Naive thymus-derived CD4-positive, alpha-beta T cell (primary cell): ENCODE measurements around the gene UBL4B. TPM values are rescaled to one million over a fixed set of nuclear protein-coding genes. Genes with fewer than 3 reads are reported as not detected.
A peak's percentile ranks its signal among the peaks of the same experiment; 100 is the strongest.

Experiments used
- ATAC-seq: fragments of 150-1000 bp; cut with Tn5 transposase; 2 replicates; pipeline ENCODE4 v1.10.0; 2021; ENCODE audit warnings: mild to moderate bottlenecking, moderate library complexity
- CTCF ChIA-PET: fragments of 350-600 bp; sonication (Branson Sonifier 250); formaldehyde crosslinking; loops from one replicate; lab custom pipeline; 2021; ENCODE audit warnings: antibody characterized with exemption; lab: Charles Lee
- POLR2A ChIA-PET: fragments of 350-600 bp; sonication (Branson Sonifier 250); formaldehyde crosslinking; loops from one replicate; lab custom pipeline; 2021; ENCODE audit warnings: antibody characterized with exemption, inconsistent platforms; lab: Charles Lee
- DNase-seq, 9 donors: peaks; one replicate each; pipeline versions ENCODE4 v3.0.0 to v3.0.0-alpha.2; 2020 to 2022; ENCODE audit warnings: mixed read lengths in 1 of 9
- H3K27ac ChIP-seq: one replicate; pipeline ENCODE4 v1.7.0; 2013; ENCODE audit warnings: mild to moderate bottlenecking, low read depth, low read length, moderate library complexity
- H3K27me3 ChIP-seq, 2 donors: one replicate each; pipeline ENCODE4 v1.7.0; 2013; ENCODE audit warnings: low read length in 2 of 2, mild to moderate bottlenecking in 2 of 2, moderate library complexity in 2 of 2; ENCODE audit not compliant: control insufficient read depth in 2 of 2, insufficient read depth in 2 of 2
- H3K36me3 ChIP-seq, 3 experiments: 1 replicate in 2 of 3; 2 replicates in 1 of 3; pipeline ENCODE4 v1.7.0; 2013; ENCODE audit warnings: low read length in 3 of 3, mild to moderate bottlenecking in 3 of 3, moderate library complexity in 1 of 3; ENCODE audit not compliant: insufficient read depth in 3 of 3, control insufficient read depth in 2 of 3
- H3K4me1 ChIP-seq, 2 donors: one replicate each; pipeline ENCODE4 v1.7.0; 2013; ENCODE audit warnings: low read length in 2 of 2, mild to moderate bottlenecking in 2 of 2, moderate library complexity in 1 of 2; ENCODE audit not compliant: control insufficient read depth in 2 of 2, insufficient read depth in 2 of 2
- H3K4me3 ChIP-seq: 2 replicates; pipeline ENCODE4 v1.7.0; 2013; ENCODE audit warnings: mild to moderate bottlenecking, low read length
- H3K9me3 ChIP-seq, 3 experiments: 1 replicate in 2 of 3; 2 replicates in 1 of 3; pipeline ENCODE4 v1.7.0; 2013; ENCODE audit warnings: low read length in 3 of 3; ENCODE audit not compliant: control insufficient read depth in 2 of 3
- H3K27ac Mint-ChIP-seq, 9 donors: one replicate each; pipeline ENCODE4 v1.8.0; 2020 to 2022; ENCODE audit warnings: mixed read lengths in 9 of 9, mild to moderate bottlenecking in 8 of 9, moderate library complexity in 5 of 9, inconsistent platforms in 2 of 9
- H3K27me3 Mint-ChIP-seq, 5 donors: one replicate each; pipeline ENCODE4 v1.8.0; 2021 to 2022; ENCODE audit warnings: mixed read lengths in 5 of 5, mild to moderate bottlenecking in 1 of 5
- H3K36me3 Mint-ChIP-seq, 5 donors: one replicate each; pipeline ENCODE4 v1.8.0; 2020 to 2022; ENCODE audit warnings: mixed read lengths in 5 of 5, mild to moderate bottlenecking in 3 of 5, inconsistent platforms in 1 of 5
- H3K4me1 Mint-ChIP-seq, 7 donors: one replicate each; pipeline ENCODE4 v1.8.0; 2020 to 2022; ENCODE audit warnings: mixed read lengths in 7 of 7, mild to moderate bottlenecking in 3 of 7, inconsistent platforms in 1 of 7
- H3K4me3 Mint-ChIP-seq, 10 donors: one replicate each; pipeline ENCODE4 v1.8.0; 2020 to 2022; ENCODE audit warnings: mild to moderate bottlenecking in 10 of 10, mixed read lengths in 10 of 10, moderate library complexity in 6 of 10, inconsistent platforms in 2 of 10
- H3K9me3 Mint-ChIP-seq, 11 donors: one replicate each; pipeline ENCODE4 v1.8.0; 2020 to 2022; ENCODE audit warnings: mixed read lengths in 11 of 11, mild to moderate bottlenecking in 4 of 11, inconsistent platforms in 1 of 11, moderate library complexity in 1 of 11
- intact Hi-C, 2 donors: fragments of 100-400 bp; cut with micrococcal nuclease; formaldehyde crosslinking; loops; one replicate each; pipeline ENCODE4 v1.15.1; 2023
- polyA plus RNA-seq, 2 donors: library from polyadenylated mRNA; unstranded; fragments of 300-500 nt; fragmentation: Illumina TruSeq; gene quantifications; one replicate each; pipeline ENCODE4 v1.2.3, GENCODE V29; 2021
- total RNA-seq, 6 experiments: library from RNA in 5 of 6; stranded (reverse) in 5 of 6; gene quantifications; 1 replicate in 5 of 6; 2 replicates in 1 of 6; pipeline ENCODE4 v1.2.3 and lab custom pipeline; 2021 to 2026

UBL4B gene
- not detected for total RNA-seq
- polyA plus RNA-seq: not detected
- total RNA-seq (lab: John Stamatoyannopoulos, UW): not detected

GRCh38 chr1:110112143-110112542 lies at the start of gene UBL4B:
Gene UBL4B, plus strand, starts transcription at chr1:110112443. Its CDS starts 92 bp downstream, at chr1:110112535.
- intact Hi-C loops: no loop called here
- ATAC-seq (no peak), DNase-seq (no peak)
- no peak within 1 kb of the TSS for H3K4me3 Mint-ChIP-seq
- Histone ChIP-seq H3K36me3 (no peaks in the 10 kb centered on the region), H3K27ac (no peak within 1 kb of the TSS), H3K4me3 (no peak within 1 kb of the TSS), H3K9me3 (no peaks in the 10 kb centered on the region), H3K27me3 (no peaks in the 10 kb centered on the region), H3K4me1 (no peaks in the 10 kb centered on the region)
- peaks cover 6 to 35% (median 16%) of the 10 kb centered on the region in 5 donors for H3K27me3 Mint-ChIP-seq
- no peaks in the 10 kb centered on the region for H3K9me3 Mint-ChIP-seq
- CTCF ChIA-PET: interaction anchor here (1.1 kb wide), 1 partner anchor 16 kb away, joined by 3 read pairs; no protein-coding TSS in a partner anchor
- POLR2A ChIA-PET: no interaction called here
- no peaks in the 10 kb centered on the region for H3K36me3 Mint-ChIP-seq
- H3K27ac Mint-ChIP-seq: no peak within 1 kb of the TSS
- H3K4me1 Mint-ChIP-seq: peaks cover 0 to 6% (median 0%) of the 10 kb centered on the region in 7 donors

- H3K4me1 Mint-ChIP-seq: peaks cover 0 to 6% (median 0%) of the 10 kb centered on the region in 7 donors
- no peak overlapping the region for H3K4me3 ChIP-seq
- no peak overlapping the region for H3K27ac ChIP-seq
- ChIA-PET CTCF (interaction anchor here (2.0 kb wide), 1 partner anchor 8 kb away, joined by 5 read pairs; no protein-coding TSS in a partner anchor), POLR2A (interaction anchor here (1.0 kb wide), 1 partner anchor 28 kb away, joined by 4 read pairs; the partner anchor contains the start of gene STRIP1)
- H3K27me3 Mint-ChIP-seq: peaks cover 11 to 21% (median 15%) of the 10 kb centered on the region in 5 donors
- H3K36me3 Mint-ChIP-seq: peaks cover 0 to 10% (median 4%) of the 10 kb centered on the region in 5 donors
- no peak overlapping the region for H3K27ac Mint-ChIP-seq
- ATAC-seq: no peak
- H3K4me3 Mint-ChIP-seq: no peak overlapping the region
- H3K27me3 ChIP-seq: peaks cover 0 to 8% of the 10 kb centered on the region in 2 donors
- H3K9me3 Mint-ChIP-seq: no peaks in the 10 kb centered on the region
- no peaks in the 10 kb centered on the region for H3K9me3 ChIP-seq
- peaks cover 0 to 18% (median 6%) of the 10 kb centered on the region in 3 experiments for H3K36me3 ChIP-seq
- no peak for DNase-seq
- no peaks in the 10 kb centered on the region for H3K4me1 ChIP-seq
- intact Hi-C loops: no loop called here
These were observed 49.6 kb upstream of the UBL4B start for GRCh38 chr1:110062612-110063011.

GRCh38 chr1:110063781-110064180 lies 48.5 kb upstream of the UBL4B start:
- peaks cover 18 to 33% (median 25%) of the 10 kb centered on the region in 5 donors for H3K27me3 Mint-ChIP-seq
- H3K9me3 Mint-ChIP-seq: peaks cover 0 to 4% (median 0%) of the 10 kb centered on the region in 11 donors
- Histone ChIP-seq H3K36me3 (peaks cover 0 to 7% (median 2%) of the 10 kb centered on the region in 3 experiments), H3K27ac (no peak overlapping the region), H3K4me1 (peaks cover 0 to 7% of the 10 kb centered on the region in 2 donors), H3K27me3 (peaks cover 0 to 15% of the 10 kb centered on the region in 2 donors), H3K4me3 (no peak overlapping the region), H3K9me3 (no peaks in the 10 kb centered on the region)
- H3K4me3 Mint-ChIP-seq: no peak overlapping the region
- ATAC-seq (no peak), DNase-seq (no peak)
- H3K27ac Mint-ChIP-seq: peak overlapping the region in 1 of 9 donors; percentile 75
- ChIA-PET CTCF (interaction anchor here (2.0 kb wide), 1 partner anchor 9 kb away, joined by 5 read pairs; no protein-coding TSS in a partner anchor), POLR2A (no interaction called here)
- intact Hi-C loops: no loop called here
- H3K4me1 Mint-ChIP-seq: peaks cover 6 to 12% (median 6%) of the 10 kb centered on the region in 7 donors
- peaks cover 0 to 9% (median 4%) of the 10 kb centered on the region in 5 donors for H3K36me3 Mint-ChIP-seq

GRCh38 chr1:110064576-110065337 lies 47.5 kb upstream of the UBL4B start:
- ATAC-seq: no peak
- intact Hi-C loops: no loop called here
- Histone ChIP-seq H3K36me3 (peaks cover 0 to 5% (median 0%) of the 10 kb centered on the region in 3 experiments), H3K27ac (no peak overlapping the region), H3K9me3 (no peaks in the 10 kb centered on the region), H3K27me3 (peaks cover 2 to 15% of the 10 kb centered on the region in 2 donors), H3K4me1 (peaks cover 0 to 16% of the 10 kb centered on the region in 2 donors), H3K4me3 (no peak overlapping the region)
- H3K27me3 Mint-ChIP-seq: peaks cover 18 to 43% (median 25%) of the 10 kb centered on the region in 5 donors
- POLR2A ChIA-PET: no interaction called here
- peaks cover 0 to 4% (median 0%) of the 10 kb centered on the region in 11 donors for H3K9me3 Mint-ChIP-seq
- H3K4me3 Mint-ChIP-seq: no peak overlapping the region
- DNase-seq: no peak
- H3K4me1 Mint-ChIP-seq: peaks cover 6 to 16% (median 8%) of the 10 kb centered on the region in 7 donors
- peaks cover 0 to 9% (median 4%) of the 10 kb centered on the region in 5 donors for H3K36me3 Mint-ChIP-seq
- CTCF ChIA-PET: no interaction called here
- no peak overlapping the region for H3K27ac Mint-ChIP-seq

GRCh38 chr1:110065841-110066240 lies 46.4 kb upstream of the UBL4B start:
- Mint-ChIP-seq H3K4me3 (no peak overlapping the region), H3K36me3 (peaks cover 0 to 6% (median 3%) of the 10 kb centered on the region in 5 donors), H3K27me3 (peaks cover 19 to 48% (median 29%) of the 10 kb centered on the region in 5 donors), H3K9me3 (peaks cover 0 to 4% (median 0%) of the 10 kb centered on the region in 11 donors), H3K4me1 (peaks cover 6 to 19% (median 8%) of the 10 kb centered on the region in 7 donors), H3K27ac (no peak overlapping the region)
- Histone ChIP-seq H3K4me3 (no peak overlapping the region), H3K27ac (no peak overlapping the region), H3K27me3 (peaks cover 3 to 15% of the 10 kb centered on the region in 2 donors), H3K9me3 (no peaks in the 10 kb centered on the region), H3K36me3 (peaks cover 0 to 5% (median 0%) of the 10 kb centered on the region in 3 experiments), H3K4me1 (peaks cover 0 to 17% of the 10 kb centered on the region in 2 donors)
- ATAC-seq (no peak), DNase-seq (no peak)
- POLR2A ChIA-PET: interaction anchor here (0.8 kb wide), 1 partner anchor 31 kb away, joined by 3 read pairs; the partner anchor contains the start of gene STRIP1
- CTCF ChIA-PET: interaction anchor here (0.7 kb wide), 1 partner anchor 40 kb away, joined by 3 read pairs; no protein-coding TSS in a partner anchor
- intact Hi-C loops: no loop called here

- Histone ChIP-seq H3K27ac (no peak overlapping the region), H3K4me3 (no peak overlapping the region), H3K9me3 (no peaks in the 10 kb centered on the region), H3K36me3 (peaks cover 0 to 4% (median 0%) of the 10 kb centered on the region in 3 experiments), H3K4me1 (peaks cover 0 to 17% of the 10 kb centered on the region in 2 donors), H3K27me3 (peaks cover 5 to 15% of the 10 kb centered on the region in 2 donors)
- no peak for DNase-seq
- H3K27ac Mint-ChIP-seq: no peak overlapping the region
- ATAC-seq: no peak
- peak overlapping the region in 4 of 10 donors; percentile 36 to 87 (median 60) for H3K4me3 Mint-ChIP-seq
- ChIA-PET POLR2A (no interaction called here), CTCF (no interaction called here)
- H3K27me3 Mint-ChIP-seq: peaks cover 35 to 65% (median 43%) of the 10 kb centered on the region in 5 donors
- peaks cover 0 to 4% (median 0%) of the 10 kb centered on the region in 11 donors for H3K9me3 Mint-ChIP-seq
- H3K4me1 Mint-ChIP-seq: peaks cover 6 to 19% (median 8%) of the 10 kb centered on the region in 7 donors
- H3K36me3 Mint-ChIP-seq: peaks cover 0 to 4% (median 0%) of the 10 kb centered on the region in 5 donors
- intact Hi-C loops: no loop called here
These were observed 44.8 kb upstream of the UBL4B start for GRCh38 chr1:110067479-110067892.
